NCI-H774 (cell line): ENCODE results near the gene PAPOLB.

Source experiments
- DNase-seq: peaks from one replicate; lab custom pipeline; 2025; lab: John Stamatoyannopoulos, UW

The PAPOLB gene

GRCh38 chr7:4823441-4824119 lies 38.2 kb downstream of the PAPOLB start:
- DNase-seq: no peak

- DNase-seq: no peak
These were observed 39.2 kb downstream of the PAPOLB start for GRCh38 chr7:4822677-4823076.

- DNase-seq: no peak
These were observed 40.8 kb downstream of the PAPOLB start for GRCh38 chr7:4820967-4821471.

GRCh38 chr7:4820405-4820966 lies 41.3 kb downstream of the PAPOLB start:
- DNase-seq: no peak

GRCh38 chr7:4819560-4820404 lies 42.0 kb downstream of the PAPOLB start:
- no peak for DNase-seq

- DNase-seq: no peak
These were observed 43.6 kb downstream of the PAPOLB start for GRCh38 chr7:4818000-4818794.

GRCh38 chr7:4817178-4817901 lies 44.5 kb downstream of the PAPOLB start:
- DNase-seq: no peak

GRCh38 chr7:4816419-4817080 lies 45.3 kb downstream of the PAPOLB start:
- no peak for DNase-seq

- no peak for DNase-seq
These were observed 46.0 kb downstream of the PAPOLB start for GRCh38 chr7:4815609-4816418.

GRCh38 chr7:4815121-4815520 lies 46.7 kb downstream of the PAPOLB start:
- DNase-seq: no peak

GRCh38 chr7:4814433-4814832 lies 47.4 kb downstream of the PAPOLB start:
- no peak for DNase-seq

- DNase-seq: no peak
These were observed 52.2 kb downstream of the PAPOLB start for GRCh38 chr7:4809666-4810065.

- DNase-seq: no peak
These were observed 52.7 kb downstream of the PAPOLB start for GRCh38 chr7:4809091-4809591.

- DNase-seq: no peak
These were observed 53.3 kb downstream of the PAPOLB start for GRCh38 chr7:4808565-4808964.

GRCh38 chr7:4808026-4808425 lies 53.8 kb downstream of the PAPOLB start:
- DNase-seq: no peak
